ENCODE data around the gene ZCCHC2.

The ZCCHC2 gene

DNA sequence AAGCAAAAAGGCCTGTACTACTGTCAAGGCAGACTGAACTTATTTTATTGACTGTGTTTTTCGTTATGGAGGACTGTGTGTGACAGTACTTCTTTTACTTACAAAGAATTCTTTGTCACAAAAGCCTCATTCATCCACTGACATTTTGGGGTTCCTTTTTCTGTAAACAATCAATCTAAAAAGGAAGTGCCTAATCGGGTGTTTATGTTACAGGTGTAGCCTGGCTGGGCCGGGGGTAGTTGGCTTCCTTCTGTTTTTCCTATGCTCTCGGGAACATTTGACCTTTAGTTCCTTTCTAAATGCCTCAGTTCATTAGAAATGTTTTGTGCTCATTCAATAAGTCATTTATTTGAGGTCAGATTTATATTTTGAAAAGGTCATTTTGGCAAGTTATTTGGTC is 8.3 kb downstream of the ZCCHC2 start:
- no peak for TF ChIP-seq CTCF (conservative IDR thresholded peaks at IDR 0.05; ENCODE audit: control insufficient read depth, insufficient read depth, low read depth, low read length)
- DNase-seq (ENCODE audit: low read depth), result no peak
- H3K4me3 ChIP-seq (ENCODE audit: control insufficient read depth, low read depth, low read length), result no peak overlapping the region

DNA sequence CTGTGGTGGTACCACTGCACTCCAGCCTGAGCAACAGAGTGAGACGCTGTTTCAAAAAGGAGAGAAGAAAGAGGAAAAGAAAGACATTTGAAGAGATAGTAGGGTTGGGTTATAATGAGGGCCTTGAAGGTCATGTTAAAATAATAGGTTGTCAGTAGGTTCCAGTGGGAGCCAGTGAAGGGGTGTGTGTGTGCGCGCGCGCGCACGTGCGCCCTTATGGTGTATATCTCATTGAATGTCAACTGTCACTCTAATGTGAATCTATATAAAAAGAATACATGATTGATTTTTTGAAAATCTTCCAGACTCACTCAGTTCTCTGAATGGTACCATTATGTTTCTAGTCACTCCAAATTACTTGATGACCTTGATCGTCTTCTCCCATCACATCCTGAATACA is 9.1 kb downstream of the ZCCHC2 start:
- H3K4me3 ChIP-seq (ENCODE audit: control insufficient read depth, low read depth, low read length), result no peak overlapping the region
- DNase-seq (ENCODE audit: low read depth), result no peak
- TF ChIP-seq CTCF (conservative IDR thresholded peaks at IDR 0.05; ENCODE audit: control insufficient read depth, insufficient read depth, low read depth, low read length), result no peak

GRCh38 chr18:62536005-62536404 is 13.2 kb downstream of the ZCCHC2 start:
- no peak for TF ChIP-seq CTCF (conservative IDR thresholded peaks at IDR 0.05; ENCODE audit: control insufficient read depth, insufficient read depth, low read depth, low read length)
- no peak overlapping the region for H3K4me3 ChIP-seq (ENCODE audit: control insufficient read depth, low read depth, low read length)
- no peak for DNase-seq (ENCODE audit: low read depth)

- no peak overlapping the region for H3K4me3 ChIP-seq (ENCODE audit: control insufficient read depth, low read depth, low read length)
- DNase-seq (ENCODE audit: low read depth), result no peak
- no peak for TF ChIP-seq CTCF (conservative IDR thresholded peaks at IDR 0.05; ENCODE audit: control insufficient read depth, insufficient read depth, low read depth, low read length)
Observed at GRCh38 chr18:62537042-62537894, 14.4 kb downstream of the ZCCHC2 start.

DNA sequence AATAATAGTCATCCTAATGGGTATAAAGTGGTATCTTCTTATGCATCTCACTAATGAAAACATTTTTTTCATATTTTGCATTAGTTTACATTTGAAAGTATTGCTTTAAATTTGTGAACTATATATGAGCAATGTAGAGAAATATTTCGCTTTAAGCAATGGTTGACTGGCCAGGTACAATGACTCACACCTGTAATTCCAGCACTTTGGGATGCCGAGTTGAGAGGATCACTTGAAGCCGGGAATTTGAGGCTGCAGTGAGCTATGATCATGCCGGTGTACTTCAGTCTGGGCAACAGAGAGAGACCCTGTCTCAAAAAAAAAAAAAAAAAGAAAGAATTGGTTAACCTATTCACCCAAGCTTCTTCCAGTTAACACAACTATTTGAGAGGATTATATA is 15.1 kb downstream of the ZCCHC2 start:
- no peak overlapping the region for H3K4me3 ChIP-seq (ENCODE audit: control insufficient read depth, low read depth, low read length)
- no peak for TF ChIP-seq CTCF (conservative IDR thresholded peaks at IDR 0.05; ENCODE audit: control insufficient read depth, insufficient read depth, low read depth, low read length)
- DNase-seq (ENCODE audit: low read depth), result no peak

DNA sequence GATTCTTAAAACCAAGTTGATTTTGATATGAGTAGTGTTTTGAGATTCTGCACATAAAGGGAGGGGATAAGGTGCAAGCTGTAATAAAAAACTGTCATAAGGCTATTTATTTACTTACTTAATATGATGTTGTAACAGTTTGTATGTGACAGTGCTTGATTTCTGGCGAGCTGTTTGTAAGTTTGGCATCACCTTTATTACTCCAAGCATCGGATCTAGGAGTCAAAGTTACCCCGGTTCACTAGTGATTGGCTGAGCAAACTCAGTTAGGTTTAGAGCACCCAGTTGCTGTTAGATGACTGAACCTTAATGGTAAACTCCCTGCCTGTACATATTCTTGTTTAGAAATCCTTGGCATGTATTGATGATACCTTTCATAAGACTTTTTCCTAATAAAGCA is 16.1 kb downstream of the ZCCHC2 start:
- no peak overlapping the region for H3K4me3 ChIP-seq (ENCODE audit: control insufficient read depth, low read depth, low read length)

More for the DNA sequence above, 16.1 kb downstream of the ZCCHC2 start:
- no peak for DNase-seq (ENCODE audit: low read depth)
- TF ChIP-seq CTCF (conservative IDR thresholded peaks at IDR 0.05; ENCODE audit: control insufficient read depth, insufficient read depth, low read depth, low read length), result no peak
